Pancreas (tissue), 10 donors: ENCODE data around the gene WDFY4. TPM values are rescaled to one million over a fixed set of nuclear protein-coding genes. Genes with fewer than 3 reads are reported as not detected.

Experiments
- ATAC-seq, 4 donors: fragments of 200-7000 bp; cut with Tn5 transposase; one replicate each; pipeline versions ENCODE4 v1.8.0 to v1.9.1; 2020; ENCODE audit warnings: mild to moderate bottlenecking in 4 of 4, moderate library complexity in 4 of 4
- DNase-seq, 6 donors: peaks; one replicate each; pipeline ENCODE4 v3.0.0-alpha.2; 2020
- FAIRE-seq: peaks from 2 replicates; lab custom pipeline; 2012; peaks lifted over from hg19 to GRCh38; lab: Jason Lieb, UNC
- H3K27ac ChIP-seq, 4 donors: fragments of 200-600 bp; sonication (generic); 1 replicate in 3 of 4; 2 replicates in 1 of 4; pipeline versions ENCODE4 v1.5.0 to v1.8.0; 2020
- H3K27me3 ChIP-seq, 4 donors: fragments of 200-600 bp; one replicate each; pipeline ENCODE4 v1.8.0; 2021
- H3K36me3 ChIP-seq, 3 donors: fragments of 200-600 bp; sonication (generic) in 1 of 3; one replicate each; pipeline versions ENCODE4 v1.5.0 to v1.8.0; 2020 to 2021
- H3K4me1 ChIP-seq, 3 donors: fragments of 200-600 bp; one replicate each; pipeline ENCODE4 v1.8.0; 2021
- H3K4me3 ChIP-seq, 4 donors: fragments of 200-600 bp; sonication (generic) in 2 of 4; one replicate each; pipeline versions ENCODE4 v1.5.0 to v1.8.0; 2020 to 2021
- H3K9me3 ChIP-seq, 4 donors: fragments of 200-600 bp; one replicate each; pipeline ENCODE4 v1.8.0; 2021
- WGBS, 2 donors: extraction: QIAGEN DNeasy Blood & Tissue Kit; methylation state at CpG; one replicate each; pipeline ENCODE4 v1.1.7; 2013; 5-methylcytosine and 5-hydroxymethylcytosine counted together
- intact Hi-C, 3 donors: fragments of 100-400 bp; cut with DNase I; formaldehyde crosslinking; loops; one replicate each; pipeline versions ENCODE4 v1.11.1 to v1.14.2; 2022
- polyA plus RNA-seq, 2 donors: library from polyadenylated mRNA; stranded (reverse); fragments of 200-250 nt; gene quantifications; one replicate each; pipeline ENCODE4 v1.2.3, GENCODE V29; 2013
- total RNA-seq, 6 donors: library from RNA; stranded (reverse); fragmentation: NEBNext Ultra II Directional in 4 of 6; extraction: Animal tissue kit (Norgen Biotek cat#: 25700) in 4 of 6; gene quantifications; one replicate each; pipeline versions ENCODE4 v1.2.1 to v1.2.4, GENCODE V29; 2021 to 2023
- TF ChIP-seq, protein P1 (sequence below), 4 donors: fragments of 200-600 bp; sonication (generic) in 3 of 4; IDR thresholded peaks; one replicate each; pipeline versions ENCODE4 v1.5.0 to v1.8.0; 2021; ENCODE audit warnings: antibody characterized with exemption in 4 of 4
- donor health status: healthy with polysubstance abuse.
- donor health status: DM: no; HTN: no; CAD: no; lungs with moderate emphysema.
- donor health status: DM: no; HTN: no; CAD: no.
- donor health status: control.
- donor health status: control.
- donor health status: Bipolar disorder and iron deficiency.
- donor health status: DM: yes; HTN: yes; CAD: no.
- donor health status: DM: no; HTN: no; CAD: no.
- donor health status: DM: no; HTN: no; CAD: no.
- donor health status: DM: yes; HTN: yes; CAD: no.

Gene WDFY4
- total and polyA plus RNA-seq, 8 donors: 0.14 to 8.4 (median 0.72) TPM

DNA sequence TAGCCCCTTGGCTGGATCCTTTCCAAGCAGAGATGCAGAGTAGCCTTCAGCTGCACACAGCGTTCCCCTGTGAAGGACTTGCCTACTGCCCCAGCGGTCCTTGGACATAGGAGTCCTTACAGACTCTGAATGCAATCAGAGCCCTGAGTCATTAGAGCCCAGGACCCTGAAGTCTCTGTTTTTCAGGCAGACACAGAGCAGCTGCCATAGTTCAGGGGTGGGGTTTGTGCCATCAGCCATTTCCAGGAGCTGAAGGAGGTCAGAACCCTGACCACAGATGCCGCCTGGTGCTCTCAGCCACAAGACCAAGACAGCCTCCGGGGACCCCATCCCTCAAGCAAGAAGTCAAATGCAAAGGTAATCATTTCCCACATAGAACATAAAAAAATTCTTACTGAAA lies 32.8 kb upstream of the WDFY4 start:
- no peaks in the 10 kb centered on the region for H3K9me3 ChIP-seq
- intact Hi-C loops: loop anchor here in 2 of 3 donors (10.0 kb wide), 3 partner anchors 47 to 287 kb away; partner anchors contain the start of gene ARHGAP22 (in 1 of the 2)
- WGBS, 2 donors: 83 to 87% methylated on average over 4 of the region's 4 CpGs
- H3K4me1 ChIP-seq: no peaks in the 10 kb centered on the region
- ATAC-seq (no peak), DNase-seq (no peak), FAIRE-seq (no peak)
- no peak overlapping the region for H3K27ac ChIP-seq
- H3K27me3 ChIP-seq: no peaks in the 10 kb centered on the region
- TF ChIP-seq, protein P1, sequence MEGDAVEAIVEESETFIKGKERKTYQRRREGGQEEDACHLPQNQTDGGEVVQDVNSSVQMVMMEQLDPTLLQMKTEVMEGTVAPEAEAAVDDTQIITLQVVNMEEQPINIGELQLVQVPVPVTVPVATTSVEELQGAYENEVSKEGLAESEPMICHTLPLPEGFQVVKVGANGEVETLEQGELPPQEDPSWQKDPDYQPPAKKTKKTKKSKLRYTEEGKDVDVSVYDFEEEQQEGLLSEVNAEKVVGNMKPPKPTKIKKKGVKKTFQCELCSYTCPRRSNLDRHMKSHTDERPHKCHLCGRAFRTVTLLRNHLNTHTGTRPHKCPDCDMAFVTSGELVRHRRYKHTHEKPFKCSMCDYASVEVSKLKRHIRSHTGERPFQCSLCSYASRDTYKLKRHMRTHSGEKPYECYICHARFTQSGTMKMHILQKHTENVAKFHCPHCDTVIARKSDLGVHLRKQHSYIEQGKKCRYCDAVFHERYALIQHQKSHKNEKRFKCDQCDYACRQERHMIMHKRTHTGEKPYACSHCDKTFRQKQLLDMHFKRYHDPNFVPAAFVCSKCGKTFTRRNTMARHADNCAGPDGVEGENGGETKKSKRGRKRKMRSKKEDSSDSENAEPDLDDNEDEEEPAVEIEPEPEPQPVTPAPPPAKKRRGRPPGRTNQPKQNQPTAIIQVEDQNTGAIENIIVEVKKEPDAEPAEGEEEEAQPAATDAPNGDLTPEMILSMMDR (IDR thresholded peaks at IDR 0.05): no peak
- no peaks in the 10 kb centered on the region for H3K36me3 ChIP-seq
- H3K4me3 ChIP-seq: no peak overlapping the region

DNA sequence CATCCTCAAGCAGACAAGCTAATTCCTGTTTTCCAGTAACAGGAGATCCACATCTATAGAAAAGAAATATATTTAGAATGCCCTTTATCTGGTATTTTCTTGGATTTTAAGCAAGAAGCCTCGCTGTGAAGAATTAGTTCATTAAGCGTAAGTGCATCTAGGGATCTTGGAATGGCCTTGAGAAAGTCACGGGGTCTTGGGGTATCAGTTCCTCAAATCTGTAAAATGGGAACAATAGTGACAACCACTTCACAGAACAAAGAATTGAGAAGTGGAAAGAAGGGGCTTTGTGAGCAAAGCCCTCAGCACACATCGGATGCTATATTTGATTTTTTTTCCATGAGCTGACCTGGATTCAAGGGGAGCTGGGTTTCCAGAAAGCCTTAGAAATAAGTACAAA lies 32.3 kb upstream of the WDFY4 start:
- TF ChIP-seq, protein P1 (IDR thresholded peaks at IDR 0.05): no peak
- FAIRE-seq: no peak
- Histone ChIP-seq H3K4me1 (no peaks in the 10 kb centered on the region), H3K4me3 (no peak overlapping the region), H3K36me3 (no peaks in the 10 kb centered on the region), H3K27ac (no peak overlapping the region), H3K27me3 (no peaks in the 10 kb centered on the region), H3K9me3 (no peaks in the 10 kb centered on the region)
- WGBS, 2 donors: 84% methylated on average over 4 of the region's 4 CpGs
- no peak for ATAC-seq
- intact Hi-C loops: loop anchor here in 2 of 3 donors (10.0 kb wide), 3 partner anchors 48 to 288 kb away; partner anchors contain the start of gene ARHGAP22 (in 1 of the 2)
- no peak for DNase-seq

DNA sequence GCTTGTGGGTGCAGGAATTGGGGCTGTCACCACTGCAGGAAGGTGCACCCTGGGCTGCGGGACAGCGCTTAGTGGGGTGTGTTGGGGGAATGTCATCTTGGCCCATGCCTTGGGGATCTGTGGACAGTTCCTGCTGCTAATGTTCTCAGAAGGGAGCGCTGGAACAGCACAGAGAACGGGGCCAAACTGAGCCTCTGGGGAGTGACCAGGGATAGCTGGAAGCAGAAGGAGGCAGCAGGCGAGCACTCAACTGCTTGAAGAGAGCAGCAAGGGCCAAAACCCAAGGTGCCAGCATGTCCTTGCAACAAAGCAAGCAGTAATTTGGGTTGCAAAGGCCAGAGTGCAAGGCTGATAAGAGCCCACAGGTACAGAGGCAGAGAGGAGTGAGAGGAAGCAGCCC lies 31.3 kb upstream of the WDFY4 start:
- FAIRE-seq (no peak), DNase-seq (no peak), ATAC-seq (no peak)
- Histone ChIP-seq H3K36me3 (no peaks in the 10 kb centered on the region), H3K27ac (no peak overlapping the region), H3K4me1 (no peaks in the 10 kb centered on the region), H3K4me3 (no peak overlapping the region), H3K9me3 (no peaks in the 10 kb centered on the region), H3K27me3 (no peaks in the 10 kb centered on the region)
- TF ChIP-seq, protein P1 (IDR thresholded peaks at IDR 0.05): no peak
- intact Hi-C loops: loop anchor here in 2 of 3 donors (10.0 kb wide), 3 partner anchors 49 to 289 kb away; partner anchors contain the start of gene ARHGAP22 (in 1 of the 2)
- 84 to 87% methylated on average over 5 of the region's 5 CpGs for WGBS, 2 donors

DNA sequence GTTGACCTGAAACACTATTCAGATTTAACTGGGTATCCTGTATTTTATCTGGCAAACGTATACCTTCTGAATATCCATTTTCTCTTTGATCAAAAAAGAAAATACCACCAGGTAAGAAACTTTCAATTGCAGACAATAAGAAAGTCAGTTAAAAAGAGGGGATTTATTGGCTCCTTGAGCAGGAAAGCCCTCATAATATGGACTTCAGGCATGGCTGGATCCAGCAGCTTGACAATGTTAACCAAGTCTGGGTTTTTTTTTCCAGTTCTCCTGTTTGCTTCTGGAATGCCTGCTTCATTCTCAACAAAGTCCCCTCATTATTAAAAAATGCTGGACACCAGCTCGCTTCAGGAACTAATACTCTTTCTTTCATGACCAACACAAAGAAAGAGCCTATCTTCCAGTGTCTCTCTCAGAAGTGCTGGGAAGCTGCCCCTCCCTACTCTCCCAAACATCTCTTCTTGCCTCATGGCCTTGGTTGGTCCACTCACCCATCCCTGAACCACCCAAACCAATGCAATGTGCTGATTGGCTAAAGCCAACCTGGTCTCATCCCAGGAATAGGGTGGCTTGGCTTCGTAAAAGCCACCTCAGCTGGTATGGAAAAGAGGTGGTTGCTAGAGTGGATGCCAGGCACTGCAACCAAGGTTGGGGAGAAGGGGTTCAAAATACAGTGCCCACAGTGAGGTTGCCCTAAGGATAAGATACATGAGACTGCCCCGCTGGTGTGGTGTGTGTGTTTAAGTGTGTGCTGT lies 30.6 kb upstream of the WDFY4 start:
- no peak overlapping the region for H3K27ac ChIP-seq
- H3K4me3 ChIP-seq: no peak overlapping the region
- no peaks in the 10 kb centered on the region for H3K36me3 ChIP-seq
- DNase-seq: no peak
- no peaks in the 10 kb centered on the region for H3K27me3 ChIP-seq
- TF ChIP-seq, protein P1 (IDR thresholded peaks at IDR 0.05): no peak
- WGBS, 2 donors: 92 to 99% methylated on average over 4 of the region's 4 CpGs
- no peak for ATAC-seq
- no peaks in the 10 kb centered on the region for H3K4me1 ChIP-seq
- intact Hi-C loops: loop anchor here in 2 of 3 donors (10.0 kb wide), 3 partner anchors 49 to 289 kb away; partner anchors contain the start of gene ARHGAP22 (in 1 of the 2)
- H3K9me3 ChIP-seq: no peaks in the 10 kb centered on the region
- no peak for FAIRE-seq
